Measurements from ENCODE around the gene PADI1. TPM values are rescaled to one million over a fixed set of nuclear protein-coding genes. Genes with fewer than 3 reads are reported as not detected.

The PADI1 gene
- total RNA-seq, 2 donors from 2014 or later: not detected

- no peaks in the 10 kb centered on the region for H3K36me3 Mint-ChIP-seq (ENCODE audit: low read depth)
- H3K27me3 Mint-ChIP-seq: peaks cover 15% of the 10 kb centered on the region
- H3K4me1 Mint-ChIP-seq: no peaks in the 10 kb centered on the region
- H3K27ac Mint-ChIP-seq: no peak overlapping the region
- no peak for ATAC-seq (replicated peaks)
- H3K9me3 Mint-ChIP-seq: no peaks in the 10 kb centered on the region
- H3K4me3 Mint-ChIP-seq: no peak overlapping the region
These were observed 82.3 kb downstream of the PADI1 start for GRCh38 chr1:17287130-17287776.

- no peak for ATAC-seq (replicated peaks)
- Mint-ChIP-seq H3K9me3 (no peaks in the 10 kb centered on the region), H3K27me3 (peaks cover 26% of the 10 kb centered on the region), H3K27ac (no peak overlapping the region), H3K4me3 (no peak overlapping the region), H3K36me3 (ENCODE audit: low read depth) (no peaks in the 10 kb centered on the region), H3K4me1 (no peaks in the 10 kb centered on the region)
These were observed 84.8 kb downstream of the PADI1 start for GRCh38 chr1:17289721-17290120.

- H3K4me3 Mint-ChIP-seq: no peak overlapping the region
- H3K27ac Mint-ChIP-seq: no peak overlapping the region
- H3K4me1 Mint-ChIP-seq: no peaks in the 10 kb centered on the region
- no peaks in the 10 kb centered on the region for H3K36me3 Mint-ChIP-seq (ENCODE audit: low read depth)
- H3K9me3 Mint-ChIP-seq: no peaks in the 10 kb centered on the region
- H3K27me3 Mint-ChIP-seq: peaks cover 26% of the 10 kb centered on the region
- ATAC-seq (replicated peaks): no peak
These were observed 85.6 kb downstream of the PADI1 start for GRCh38 chr1:17290553-17290952.

- H3K27me3 Mint-ChIP-seq: peaks cover 23% of the 10 kb centered on the region
- no peak for ATAC-seq (replicated peaks)
- H3K4me1 Mint-ChIP-seq: no peaks in the 10 kb centered on the region
- no peak overlapping the region for H3K27ac Mint-ChIP-seq
- H3K36me3 Mint-ChIP-seq (ENCODE audit: low read depth): no peaks in the 10 kb centered on the region
- no peak overlapping the region for H3K4me3 Mint-ChIP-seq
- H3K9me3 Mint-ChIP-seq: no peaks in the 10 kb centered on the region
These were observed 87.6 kb downstream of the PADI1 start for GRCh38 chr1:17292299-17293160.

GRCh38 chr1:17293681-17294425 lies 88.9 kb downstream of the PADI1 start:
- Mint-ChIP-seq H3K27me3 (peaks cover 23% of the 10 kb centered on the region), H3K27ac (no peak overlapping the region)

GRCh38 chr1:17295292-17295691 lies 90.4 kb downstream of the PADI1 start:
- no peak overlapping the region for H3K27ac Mint-ChIP-seq

More at GRCh38 chr1:17293681-17294425, 88.9 kb downstream of the PADI1 start:
- no peaks in the 10 kb centered on the region for H3K36me3 Mint-ChIP-seq (ENCODE audit: low read depth)
- no peak overlapping the region for H3K4me3 Mint-ChIP-seq
- H3K4me1 Mint-ChIP-seq: no peaks in the 10 kb centered on the region
- no peak for ATAC-seq (replicated peaks)
- H3K9me3 Mint-ChIP-seq: no peaks in the 10 kb centered on the region

More at GRCh38 chr1:17295292-17295691, 90.4 kb downstream of the PADI1 start:
- Mint-ChIP-seq H3K9me3 (no peaks in the 10 kb centered on the region), H3K4me3 (no peak overlapping the region), H3K27me3 (peaks cover 23% of the 10 kb centered on the region), H3K36me3 (ENCODE audit: low read depth) (no peaks in the 10 kb centered on the region), H3K4me1 (no peaks in the 10 kb centered on the region)
- no peak for ATAC-seq (replicated peaks)

Other genes with a start within 250 kb of the PADI1 start
- gene MFAP2, start 224.5 kb upstream of the PADI1 start, total RNA-seq: not detected
- gene ATP13A2, start 193.2 kb upstream of the PADI1 start, total RNA-seq: 10 to 100 TPM; 24.2 to 51.7 TPM
- gene SDHB, start 151.1 kb upstream of the PADI1 start, total RNA-seq: 100 to 1,000 TPM in 1 of 2 donors, 10 to 100 TPM in 1; 82.9 to 137 TPM
- under 1 TPM; 0.13 to 0.26 TPM for gene PADI2, start 85.7 kb upstream of the PADI1 start, total RNA-seq
- not detected for gene PADI3, start 44.0 kb downstream of the PADI1 start, total RNA-seq
- gene PADI4, start 103.1 kb downstream of the PADI1 start, total RNA-seq: under 1 TPM in 1 of 2 donors, not detected in 1; 0.19 TPM
- gene PADI6, start 167.1 kb downstream of the PADI1 start, total RNA-seq: not detected
- gene RCC2, start 234.5 kb downstream of the PADI1 start, total RNA-seq: 100 to 1,000 TPM in 1 of 2 donors, 10 to 100 TPM in 1; 60.5 to 108 TPM

All from activated T-helper 17 cell treated with anti-CD3 and anti-CD28 coated beads, Interleukin-2, amount 50 U/mL, for 72 hours (primary cell).